Measurements from ENCODE around the gene GOLGA8B.

- TF ChIP-seq, protein P1, sequence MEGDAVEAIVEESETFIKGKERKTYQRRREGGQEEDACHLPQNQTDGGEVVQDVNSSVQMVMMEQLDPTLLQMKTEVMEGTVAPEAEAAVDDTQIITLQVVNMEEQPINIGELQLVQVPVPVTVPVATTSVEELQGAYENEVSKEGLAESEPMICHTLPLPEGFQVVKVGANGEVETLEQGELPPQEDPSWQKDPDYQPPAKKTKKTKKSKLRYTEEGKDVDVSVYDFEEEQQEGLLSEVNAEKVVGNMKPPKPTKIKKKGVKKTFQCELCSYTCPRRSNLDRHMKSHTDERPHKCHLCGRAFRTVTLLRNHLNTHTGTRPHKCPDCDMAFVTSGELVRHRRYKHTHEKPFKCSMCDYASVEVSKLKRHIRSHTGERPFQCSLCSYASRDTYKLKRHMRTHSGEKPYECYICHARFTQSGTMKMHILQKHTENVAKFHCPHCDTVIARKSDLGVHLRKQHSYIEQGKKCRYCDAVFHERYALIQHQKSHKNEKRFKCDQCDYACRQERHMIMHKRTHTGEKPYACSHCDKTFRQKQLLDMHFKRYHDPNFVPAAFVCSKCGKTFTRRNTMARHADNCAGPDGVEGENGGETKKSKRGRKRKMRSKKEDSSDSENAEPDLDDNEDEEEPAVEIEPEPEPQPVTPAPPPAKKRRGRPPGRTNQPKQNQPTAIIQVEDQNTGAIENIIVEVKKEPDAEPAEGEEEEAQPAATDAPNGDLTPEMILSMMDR (conservative IDR thresholded peaks at IDR 0.05): no peak
- no peak for TF ChIP-seq EZH2 (IDR thresholded peaks at IDR 0.05; ENCODE audit: low read depth)
These were observed 735 bp downstream of the GOLGA8B start for GRCh38 chr15:34582461-34583371.

Data from PC-9 (cell line).